Progenitor cell of endocrine pancreas (in vitro differentiated cells): ENCODE results near the gene OR51A4. TPM values are rescaled to one million over a fixed set of nuclear protein-coding genes. Genes with fewer than 3 reads are reported as not detected.
"Not testable (repeated sequence)": the region's sequence is repeated elsewhere in the genome, so short reads cannot be mapped to it uniquely, and the experiment has no call there.

Source experiments
- DNase-seq: peaks from one replicate; pipeline ENCODE4 v3.0.0; 2021; ENCODE audit warnings: low spot score; ENCODE audit not compliant: unreplicated experiment
- H3K27ac Mint-ChIP-seq: 2 replicates; pipeline ENCODE4 v1.8.0; 2021; ENCODE audit warnings: mild to moderate bottlenecking, moderate library complexity, mixed read lengths
- H3K27me3 Mint-ChIP-seq: 2 replicates; pipeline ENCODE4 v1.8.0; 2021; ENCODE audit warnings: mixed read lengths
- H3K36me3 Mint-ChIP-seq: 2 replicates; pipeline ENCODE4 v1.8.0; 2022; ENCODE audit warnings: mixed read lengths; ENCODE audit not compliant: insufficient read depth
- H3K4me1 Mint-ChIP-seq: 2 replicates; pipeline ENCODE4 v1.8.0; 2021; ENCODE audit warnings: low read depth, mixed read lengths
- H3K4me3 Mint-ChIP-seq: 2 replicates; pipeline ENCODE4 v1.8.0; 2021; ENCODE audit warnings: low read depth, mild to moderate bottlenecking, moderate library complexity, mixed read lengths
- H3K9me3 Mint-ChIP-seq: 2 replicates; pipeline ENCODE4 v1.8.0; 2021; ENCODE audit warnings: low read depth, mixed read lengths
- total RNA-seq: library from RNA; stranded (reverse); gene quantifications from 2 replicates; pipeline ENCODE4 v1.2.1, GENCODE V29; 2021
- TF ChIP-seq, protein P1 (sequence below): fragments of 200-600 bp; sonication (generic); IDR thresholded peaks from one replicate; pipeline ENCODE4 v1.5.0; 2021; ENCODE audit warnings: antibody characterized with exemption, mild to moderate bottlenecking; ENCODE audit not compliant: unreplicated experiment

OR51A4 gene
- total RNA-seq, 1 donor from 2014 or later: not detected

DNA sequence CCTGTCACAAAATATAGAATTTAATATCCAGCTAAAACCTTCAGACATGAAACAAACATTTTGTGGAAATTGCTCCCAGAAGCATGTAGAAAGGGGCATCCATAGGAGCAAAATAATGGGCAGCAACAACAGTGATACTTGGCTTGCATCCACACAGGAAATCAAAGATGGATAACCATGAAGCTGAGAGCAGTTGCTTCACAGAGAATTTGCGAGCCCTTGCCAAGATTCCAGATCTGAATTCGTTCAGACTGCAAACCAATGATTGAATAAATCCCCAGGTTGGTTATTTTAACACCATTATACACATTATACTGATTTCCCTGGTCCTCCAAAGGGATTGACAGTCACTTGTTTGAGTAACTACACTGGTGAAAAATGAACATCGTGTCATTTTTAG lies 31.6 kb upstream of the OR51A4 start:
- DNase-seq: no peak
- no peak overlapping the region for H3K27ac Mint-ChIP-seq
- H3K9me3 Mint-ChIP-seq: peaks cover 3% of the 10 kb centered on the region
- H3K4me3 Mint-ChIP-seq: no peak overlapping the region
- no peaks in the 10 kb centered on the region for H3K27me3 Mint-ChIP-seq
- H3K4me1 Mint-ChIP-seq: peaks cover 10% of the 10 kb centered on the region
- no peaks in the 10 kb centered on the region for H3K36me3 Mint-ChIP-seq
- TF ChIP-seq, protein P1, sequence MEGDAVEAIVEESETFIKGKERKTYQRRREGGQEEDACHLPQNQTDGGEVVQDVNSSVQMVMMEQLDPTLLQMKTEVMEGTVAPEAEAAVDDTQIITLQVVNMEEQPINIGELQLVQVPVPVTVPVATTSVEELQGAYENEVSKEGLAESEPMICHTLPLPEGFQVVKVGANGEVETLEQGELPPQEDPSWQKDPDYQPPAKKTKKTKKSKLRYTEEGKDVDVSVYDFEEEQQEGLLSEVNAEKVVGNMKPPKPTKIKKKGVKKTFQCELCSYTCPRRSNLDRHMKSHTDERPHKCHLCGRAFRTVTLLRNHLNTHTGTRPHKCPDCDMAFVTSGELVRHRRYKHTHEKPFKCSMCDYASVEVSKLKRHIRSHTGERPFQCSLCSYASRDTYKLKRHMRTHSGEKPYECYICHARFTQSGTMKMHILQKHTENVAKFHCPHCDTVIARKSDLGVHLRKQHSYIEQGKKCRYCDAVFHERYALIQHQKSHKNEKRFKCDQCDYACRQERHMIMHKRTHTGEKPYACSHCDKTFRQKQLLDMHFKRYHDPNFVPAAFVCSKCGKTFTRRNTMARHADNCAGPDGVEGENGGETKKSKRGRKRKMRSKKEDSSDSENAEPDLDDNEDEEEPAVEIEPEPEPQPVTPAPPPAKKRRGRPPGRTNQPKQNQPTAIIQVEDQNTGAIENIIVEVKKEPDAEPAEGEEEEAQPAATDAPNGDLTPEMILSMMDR: no peak

DNA sequence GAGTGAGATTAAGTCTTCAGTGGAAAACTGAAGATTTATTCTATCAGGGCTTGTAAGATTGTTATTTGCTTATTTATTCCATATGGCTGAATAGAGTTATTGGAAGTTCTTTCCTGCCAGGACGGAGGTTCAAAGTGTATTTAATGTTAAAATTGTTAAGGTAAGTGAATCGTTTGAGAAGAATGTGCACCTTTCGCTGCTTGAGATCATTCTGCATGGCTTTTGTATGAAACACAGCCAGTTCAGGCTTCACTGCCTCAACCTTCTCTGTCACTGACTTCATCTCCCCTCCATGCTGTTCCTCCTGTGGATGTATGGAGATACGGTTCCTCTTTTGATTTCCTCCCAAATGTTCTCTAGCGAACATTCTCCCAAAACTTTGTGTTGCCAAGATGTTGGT lies 28.0 kb upstream of the OR51A4 start:
- H3K4me1 Mint-ChIP-seq: no peaks in the 10 kb centered on the region

DNA sequence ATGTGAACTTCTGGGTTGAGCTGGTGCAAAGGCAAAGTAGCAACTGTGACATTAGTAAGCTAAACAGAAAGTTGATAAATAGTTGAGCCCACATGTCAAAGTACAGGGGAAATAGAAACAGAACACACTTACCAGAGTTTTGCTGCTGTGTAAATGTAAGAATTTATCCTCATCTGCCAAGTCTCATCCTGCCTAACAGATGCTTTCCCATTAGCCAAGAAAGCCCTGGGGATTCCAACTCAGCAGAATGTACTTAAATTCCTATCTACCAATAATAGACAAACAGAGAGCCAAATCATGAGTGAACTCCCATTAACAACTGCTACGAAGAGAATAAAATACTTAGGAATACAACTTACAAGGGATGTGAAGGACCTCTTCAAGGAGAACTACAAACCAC lies 15.4 kb upstream of the OR51A4 start:
- H3K36me3 Mint-ChIP-seq: no peaks in the 10 kb centered on the region
- no peak for DNase-seq
- H3K27me3 Mint-ChIP-seq: no peaks in the 10 kb centered on the region
- H3K27ac Mint-ChIP-seq: no peak overlapping the region
- no peak overlapping the region for H3K4me3 Mint-ChIP-seq
- TF ChIP-seq, protein P1: no peak
- H3K4me1 Mint-ChIP-seq: no peaks in the 10 kb centered on the region
- peaks cover 10% of the 10 kb centered on the region for H3K9me3 Mint-ChIP-seq

More for the DNA sequence above, 28.0 kb upstream of the OR51A4 start:
- no peaks in the 10 kb centered on the region for H3K36me3 Mint-ChIP-seq
- no peak overlapping the region for H3K27ac Mint-ChIP-seq
- no peak for DNase-seq
- TF ChIP-seq, protein P1: no peak
- H3K27me3 Mint-ChIP-seq: no peaks in the 10 kb centered on the region
- H3K4me3 Mint-ChIP-seq: no peak overlapping the region
- H3K9me3 Mint-ChIP-seq: peaks cover 3% of the 10 kb centered on the region

DNA sequence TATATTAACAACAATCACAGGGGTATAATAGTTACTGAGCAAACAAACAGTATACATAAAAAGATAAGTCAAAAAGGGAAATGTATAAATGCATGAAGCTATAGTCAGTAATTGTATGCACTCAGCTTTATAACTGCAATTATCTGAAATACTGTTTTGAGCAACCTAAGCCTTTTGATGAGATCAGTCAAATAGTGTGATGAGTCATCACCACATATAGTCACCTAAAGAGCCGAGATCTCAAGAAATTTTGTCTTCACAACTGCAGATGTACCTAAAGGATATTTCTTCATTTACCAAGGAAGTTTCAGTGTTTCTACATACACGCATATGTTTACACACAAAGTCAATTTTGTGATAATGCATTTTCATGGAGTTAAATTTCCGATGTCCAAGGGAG lies 13.5 kb upstream of the OR51A4 start:
- Mint-ChIP-seq H3K4me1 (peaks cover 2% of the 10 kb centered on the region), H3K27me3 (no peaks in the 10 kb centered on the region), H3K27ac (no peak overlapping the region), H3K4me3 (no peak overlapping the region), H3K36me3 (no peaks in the 10 kb centered on the region), H3K9me3 (peaks cover 10% of the 10 kb centered on the region)
- no peak for DNase-seq
- TF ChIP-seq, protein P1: no peak

DNA sequence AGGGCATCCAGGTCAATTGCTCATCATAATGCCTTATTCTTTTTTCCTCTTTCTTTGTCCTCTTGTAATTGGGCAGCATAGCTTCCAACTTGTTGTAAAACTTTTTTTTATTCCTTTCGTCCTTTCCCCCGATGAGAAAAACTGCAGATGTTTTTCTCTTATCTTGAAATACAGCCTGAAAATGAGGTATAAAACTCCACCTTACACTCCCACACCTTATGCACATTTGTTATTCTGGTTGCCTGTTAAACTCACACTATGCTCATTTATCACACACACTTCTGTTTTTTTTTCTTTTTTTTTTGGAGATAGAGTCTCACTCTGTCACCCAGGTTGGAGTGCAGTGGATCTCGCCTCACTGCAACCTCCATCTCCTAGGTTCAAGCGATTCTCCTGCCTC lies 10.0 kb upstream of the OR51A4 start:
- no peaks in the 10 kb centered on the region for H3K9me3 Mint-ChIP-seq
- peaks cover 3% of the 10 kb centered on the region for H3K27me3 Mint-ChIP-seq
- H3K4me3 Mint-ChIP-seq: no peak overlapping the region
- TF ChIP-seq, protein P1: no peak
- peaks cover 2% of the 10 kb centered on the region for H3K4me1 Mint-ChIP-seq
- no peak overlapping the region for H3K27ac Mint-ChIP-seq
- no peak for DNase-seq
- H3K36me3 Mint-ChIP-seq: no peaks in the 10 kb centered on the region

DNA sequence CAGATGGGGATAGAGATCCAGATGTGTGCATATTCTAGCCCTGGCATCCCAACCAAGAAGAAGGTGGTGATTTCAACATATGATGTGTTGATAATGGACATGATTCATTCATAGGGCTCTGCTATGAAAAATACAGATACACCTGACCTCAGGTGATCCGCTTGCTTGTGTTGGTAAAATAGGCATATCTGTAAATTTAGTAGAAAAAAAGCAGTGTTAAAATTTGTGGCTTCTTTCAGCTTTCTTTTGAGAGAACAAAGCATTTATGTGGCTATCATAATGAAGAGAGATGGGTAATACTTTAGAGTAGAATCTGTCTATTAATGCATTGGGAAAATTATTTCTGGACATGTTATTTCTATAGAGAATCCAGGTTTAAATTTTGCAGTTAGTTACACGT lies 8.2 kb upstream of the OR51A4 start, which contains the start of gene OR51A2:
Gene OR51A2, minus strand, starts transcription at position 101 of the 400 bp plus-strand sequence. Its CDS starts 0 bp downstream, at position 101.
- not testable (repeated sequence) for H3K36me3 Mint-ChIP-seq, H3K9me3 Mint-ChIP-seq, H3K4me1 Mint-ChIP-seq, H3K27ac Mint-ChIP-seq, DNase-seq, H3K4me3 Mint-ChIP-seq, H3K27me3 Mint-ChIP-seq
